MM.1S (cell line): ENCODE data around the gene DACH1.
"Not testable (repeated sequence)": the region's sequence is repeated elsewhere in the genome, so short reads cannot be mapped to it uniquely, and the experiment has no call there.

Experiments used
- DNase-seq: peaks from one replicate; pipeline ENCODE4 v3.0.0-alpha.2; 2015
- H2AFZ ChIP-seq: fragments of 300-600 bp; sonication (generic); 2 replicates; pipeline ENCODE4 v1.6.0; 2016; ENCODE audit warnings: antibody characterized with exemption, low read length
- H3F3A ChIP-seq: fragments of 300-600 bp; sonication (generic); 2 replicates; pipeline ENCODE4 v1.6.1; 2016; ENCODE audit warnings: mild to moderate bottlenecking, antibody characterized with exemption, low read length, moderate library complexity, mixed read lengths; ENCODE audit not compliant: insufficient read depth
- H3K27ac ChIP-seq: fragments of 300-600 bp; sonication (generic); 2 replicates; pipeline ENCODE4 v1.5.1; 2016; ENCODE audit warnings: mild to moderate bottlenecking, low read length
- H3K27me3 ChIP-seq: fragments of 300-600 bp; sonication (generic); replicated peaks from 2 replicates; pipeline ENCODE4 v1.6.0; 2016; ENCODE audit warnings: low read length; ENCODE audit not compliant: insufficient read depth
- H3K36me3 ChIP-seq: fragments of 300-600 bp; sonication (generic); replicated peaks from 2 replicates; pipeline ENCODE4 v1.6.1; 2016; ENCODE audit warnings: mild to moderate bottlenecking, low read length, mixed read lengths; ENCODE audit not compliant: insufficient read depth
- H3K4me1 ChIP-seq: fragments of 300-600 bp; sonication (generic); 2 replicates; pipeline ENCODE4 v1.6.1; 2016; ENCODE audit warnings: low read length, mixed read lengths
- H3K4me2 ChIP-seq: fragments of 300-600 bp; sonication (generic); 2 replicates; pipeline ENCODE4 v1.6.0; 2016; ENCODE audit warnings: low read depth, low read length
- H3K4me3 ChIP-seq: fragments of 300-600 bp; sonication (generic); 2 replicates; pipeline ENCODE4 v1.5.1; 2016; ENCODE audit warnings: low read length, mixed read lengths
- H3K79me2 ChIP-seq: fragments of 300-600 bp; sonication (generic); 2 replicates; pipeline ENCODE4 v1.6.1; 2016; ENCODE audit warnings: mixed run types, low read length, mixed read lengths
- H3K9ac ChIP-seq: fragments of 300-600 bp; sonication (generic); 2 replicates; pipeline ENCODE4 v1.6.1; 2016; ENCODE audit warnings: low read length, mixed read lengths
- H3K9me2 ChIP-seq: fragments of 300-600 bp; sonication (generic); replicated peaks from 2 replicates; pipeline ENCODE4 v1.6.1; 2016; ENCODE audit warnings: mild to moderate bottlenecking, low read length, mixed read lengths; ENCODE audit not compliant: insufficient read depth
- H3K9me3 ChIP-seq: fragments of 300-600 bp; sonication (generic); replicated peaks from 2 replicates; pipeline ENCODE4 v1.6.1; 2016; ENCODE audit warnings: mild to moderate bottlenecking, low read length, mixed read lengths; ENCODE audit not compliant: insufficient read depth
- H4K20me1 ChIP-seq: fragments of 300-600 bp; sonication (generic); 2 replicates; pipeline ENCODE4 v1.6.1; 2016; ENCODE audit warnings: mild to moderate bottlenecking, low read length, moderate library complexity, mixed read lengths; ENCODE audit not compliant: insufficient read depth
- CTCF ChIP-seq: fragments of 300-600 bp; sonication (generic); IDR thresholded peaks from 2 replicates; pipeline ENCODE4 v1.5.1; 2016; ENCODE audit warnings: antibody characterized with exemption, low read length, mixed read lengths
- EZH2 ChIP-seq: fragments of 300-600 bp; sonication (generic); optimal IDR thresholded peaks from 2 replicates; pipeline ENCODE3; 2017; ENCODE audit warnings: low read depth, mild to moderate bottlenecking, antibody characterized with exemption, low read length, mixed read lengths
- EZH2phosphoT487 ChIP-seq: fragments of 300-600 bp; sonication (generic); IDR thresholded peaks from 2 replicates; pipeline ENCODE4 v1.6.1; 2018; ENCODE audit warnings: antibody characterized with exemption, low read length

The DACH1 gene

DNA sequence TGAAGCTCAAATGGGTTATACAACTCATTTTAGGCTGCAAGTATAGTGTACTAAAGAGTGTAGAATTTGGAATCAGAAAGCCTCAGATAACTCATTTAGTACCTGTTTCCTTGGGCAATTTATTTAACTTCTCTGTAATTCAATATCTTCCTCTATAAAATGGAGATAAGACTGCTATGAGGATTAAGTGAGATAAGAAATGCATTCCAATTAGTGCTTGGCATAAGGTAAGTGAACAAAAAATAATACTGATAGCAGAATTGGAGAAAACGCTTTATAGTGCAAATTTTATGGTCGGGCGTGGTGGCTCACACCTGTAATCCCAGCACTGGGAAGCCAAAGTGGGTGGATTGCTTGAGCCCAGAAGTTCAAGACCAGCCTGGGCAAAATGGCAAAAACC lies 25.0 kb downstream of the DACH1 start:
- H3K4me1 ChIP-seq = no peaks in the 10 kb centered on the region
- TF ChIP-seq CTCF (no peak), EZH2phosphoT487 (no peak), EZH2 (no peak)
- no peak overlapping the region for H3K9ac ChIP-seq
- H3K27me3 ChIP-seq = no peaks in the 10 kb centered on the region
- no peaks in the 10 kb centered on the region for H3K36me3 ChIP-seq
- H3K4me3 ChIP-seq = no peak overlapping the region
- no peaks in the 10 kb centered on the region for H3K9me3 ChIP-seq
- H3F3A ChIP-seq = no peaks in the 10 kb centered on the region
- H3K79me2 ChIP-seq = no peaks in the 10 kb centered on the region
- H3K27ac ChIP-seq = no peak overlapping the region
- H3K9me2 ChIP-seq = no peaks in the 10 kb centered on the region
- no peak overlapping the region for H3K4me2 ChIP-seq
- no peak for DNase-seq
- no peaks in the 10 kb centered on the region for H4K20me1 ChIP-seq
- no peak overlapping the region for H2AFZ ChIP-seq

GRCh38 chr13:71838842-71839241 lies 28.2 kb downstream of the DACH1 start:
- Histone ChIP-seq H4K20me1 (no peaks in the 10 kb centered on the region), H3K9me3 (no peaks in the 10 kb centered on the region), H3K27me3 (no peaks in the 10 kb centered on the region), H3K79me2 (no peaks in the 10 kb centered on the region), H3K4me2 (no peak overlapping the region), H3K9me2 (no peaks in the 10 kb centered on the region), H2AFZ (no peak overlapping the region), H3K27ac (no peak overlapping the region), H3K36me3 (no peaks in the 10 kb centered on the region), H3K9ac (no peak overlapping the region), H3K4me3 (no peak overlapping the region), H3K4me1 (no peaks in the 10 kb centered on the region), H3F3A (no peaks in the 10 kb centered on the region)
- TF ChIP-seq EZH2 (no peak), CTCF (no peak), EZH2phosphoT487 (no peak)
- DNase-seq = no peak

DNA sequence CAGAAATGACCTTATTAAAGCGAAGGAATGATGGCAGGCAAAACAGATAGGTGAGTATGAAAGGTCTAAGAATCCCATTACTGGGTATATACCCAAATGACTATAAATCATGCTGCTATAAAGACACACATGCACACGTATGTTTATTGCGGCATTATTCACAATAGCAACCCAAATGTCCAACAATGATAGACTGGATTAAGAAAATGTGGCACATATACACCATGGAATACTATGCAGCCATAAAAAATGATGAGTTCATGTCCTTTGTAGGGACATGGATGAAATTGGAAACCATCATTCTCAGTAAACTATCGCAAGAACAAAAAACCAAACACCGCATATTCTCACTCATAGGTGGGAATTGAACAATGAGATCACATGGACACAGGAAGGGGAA lies 29.4 kb downstream of the DACH1 start:
- not testable (repeated sequence) for H3K4me2 ChIP-seq, H3K4me3 ChIP-seq, H3K27me3 ChIP-seq, H4K20me1 ChIP-seq, H3K4me1 ChIP-seq, H3K36me3 ChIP-seq, H2AFZ ChIP-seq, H3K9ac ChIP-seq, H3K79me2 ChIP-seq, DNase-seq, H3K9me2 ChIP-seq, H3K27ac ChIP-seq, H3F3A ChIP-seq, H3K9me3 ChIP-seq

DNA sequence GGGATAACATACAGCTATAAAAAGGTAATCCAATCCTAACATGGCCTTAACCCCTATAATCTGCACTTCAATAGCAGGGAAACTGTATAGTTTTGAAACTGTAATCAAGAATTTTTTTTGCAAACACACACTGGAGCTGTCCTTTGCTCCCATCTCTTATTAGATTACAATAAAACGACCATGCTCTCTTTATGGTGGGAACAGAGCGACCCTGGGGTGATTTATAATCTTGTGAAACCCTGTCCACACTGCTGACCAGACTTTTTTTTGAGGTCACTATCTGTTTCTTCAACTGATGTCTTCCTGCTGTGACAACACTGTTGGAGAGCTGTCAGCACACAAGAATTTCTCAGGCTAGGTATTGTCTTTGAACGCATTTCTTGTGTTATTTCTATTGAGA lies 35.3 kb downstream of the DACH1 start:
- TF ChIP-seq EZH2 (no peak), CTCF (no peak), EZH2phosphoT487 (no peak)
- Histone ChIP-seq H3K36me3 (no peaks in the 10 kb centered on the region), H3K4me3 (no peak overlapping the region), H4K20me1 (no peaks in the 10 kb centered on the region), H3K9ac (no peak overlapping the region), H3K4me2 (no peak overlapping the region), H3K9me2 (no peaks in the 10 kb centered on the region), H3K27me3 (no peaks in the 10 kb centered on the region), H3F3A (no peaks in the 10 kb centered on the region), H3K79me2 (no peaks in the 10 kb centered on the region), H3K27ac (no peak overlapping the region), H2AFZ (no peak overlapping the region), H3K4me1 (no peaks in the 10 kb centered on the region), H3K9me3 (no peaks in the 10 kb centered on the region)
- no peak for DNase-seq
